ENCODE data around the gene NFIA.

The NFIA gene

DNA sequence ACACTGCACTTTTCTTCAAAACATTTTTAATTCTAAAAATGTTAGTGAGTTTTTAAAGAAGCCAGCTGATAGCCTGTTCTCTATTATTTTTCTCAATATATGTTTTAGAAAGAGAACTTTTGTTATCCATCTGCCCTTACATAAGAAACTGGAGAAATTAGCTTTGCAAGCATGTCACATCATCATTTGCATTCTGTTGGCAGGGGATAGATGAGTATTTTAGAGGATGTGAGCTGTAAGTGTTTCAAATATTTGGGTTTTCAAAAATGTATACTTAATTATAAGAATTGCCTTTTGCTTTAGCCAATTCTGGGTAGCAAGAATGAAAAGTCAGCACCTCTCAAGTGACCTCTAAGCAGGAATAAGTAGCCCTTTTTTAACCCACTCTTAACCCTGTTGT lies 7.4 kb downstream of the NFIA start (continued):
- no peak for TF ChIP-seq ZNF391 (tag by site-specific recombination; IDR thresholded peaks at IDR 0.05; ENCODE audit: borderline replicate concordance, low read depth)
- TF ChIP-seq ZNF423 (tag by site-specific recombination; IDR thresholded peaks at IDR 0.05) = no peak
- TF ChIP-seq ZNF112 (tag by site-specific recombination; IDR thresholded peaks at IDR 0.05) = no peak
- no peak for TF ChIP-seq ZNF214 (tag by site-specific recombination; IDR thresholded peaks at IDR 0.05; ENCODE audit: borderline replicate concordance)
- TF ChIP-seq ZNF398 (tag by site-specific recombination; IDR thresholded peaks at IDR 0.05) = no peak
- TF ChIP-seq ZNF433 (tag by site-specific recombination; IDR thresholded peaks at IDR 0.05; ENCODE audit: low read depth) = no peak
- TF ChIP-seq ZSCAN23 (tag by site-specific recombination; IDR thresholded peaks at IDR 0.05) = no peak
- TF ChIP-seq ZNF837 (tag by site-specific recombination; IDR thresholded peaks at IDR 0.05) = no peak

GRCh38 chr1:61090546-61091202 lies 8.3 kb downstream of the NFIA start:
- H3K27ac ChIP-seq (ENCODE audit: extremely low read depth, low read depth, low read length) = no peak overlapping the region
- H3K36me3 ChIP-seq (ENCODE audit: control insufficient read depth in 2 of 2, insufficient read depth in 1 of 2, low read length in 2 of 2) = peaks cover 0 to 18% of the 10 kb centered on the region in 2 experiments; a peak in 1 of 3 replicates
- peaks cover 32% of the 10 kb centered on the region for H3K4me1 ChIP-seq (ENCODE audit: control insufficient read depth, insufficient read depth, low read length)
- no peaks in the 10 kb centered on the region for H3K9me3 ChIP-seq (ENCODE audit: control insufficient read depth, insufficient read depth, low read depth, low read length)
- ChIA-PET CTCF (no interaction called here), POLR2A (no interaction called here)
- TF ChIP-seq ZNF677 (tag by site-specific recombination; IDR thresholded peaks at IDR 0.05) (no peak), ZNF571 (tag by site-specific recombination; IDR thresholded peaks at IDR 0.05) (no peak), ZNF76 (tag by site-specific recombination; IDR thresholded peaks at IDR 0.05; ENCODE audit: borderline replicate concordance, low read depth) (0 out of 2 replicates have a peak, but pooled peaks have one; percentile 12), ZNF112 (tag by site-specific recombination; IDR thresholded peaks at IDR 0.05) (no peak), OSR2 (tag by site-specific recombination; IDR thresholded peaks at IDR 0.05) (no peak), GLI2 (tag by site-specific recombination; IDR thresholded peaks at IDR 0.05; ENCODE audit: borderline replicate concordance, low read depth) (no peak), ZNF324 (tag by site-specific recombination; IDR thresholded peaks at IDR 0.05) (no peak)
- TF ChIP-seq, protein P1, sequence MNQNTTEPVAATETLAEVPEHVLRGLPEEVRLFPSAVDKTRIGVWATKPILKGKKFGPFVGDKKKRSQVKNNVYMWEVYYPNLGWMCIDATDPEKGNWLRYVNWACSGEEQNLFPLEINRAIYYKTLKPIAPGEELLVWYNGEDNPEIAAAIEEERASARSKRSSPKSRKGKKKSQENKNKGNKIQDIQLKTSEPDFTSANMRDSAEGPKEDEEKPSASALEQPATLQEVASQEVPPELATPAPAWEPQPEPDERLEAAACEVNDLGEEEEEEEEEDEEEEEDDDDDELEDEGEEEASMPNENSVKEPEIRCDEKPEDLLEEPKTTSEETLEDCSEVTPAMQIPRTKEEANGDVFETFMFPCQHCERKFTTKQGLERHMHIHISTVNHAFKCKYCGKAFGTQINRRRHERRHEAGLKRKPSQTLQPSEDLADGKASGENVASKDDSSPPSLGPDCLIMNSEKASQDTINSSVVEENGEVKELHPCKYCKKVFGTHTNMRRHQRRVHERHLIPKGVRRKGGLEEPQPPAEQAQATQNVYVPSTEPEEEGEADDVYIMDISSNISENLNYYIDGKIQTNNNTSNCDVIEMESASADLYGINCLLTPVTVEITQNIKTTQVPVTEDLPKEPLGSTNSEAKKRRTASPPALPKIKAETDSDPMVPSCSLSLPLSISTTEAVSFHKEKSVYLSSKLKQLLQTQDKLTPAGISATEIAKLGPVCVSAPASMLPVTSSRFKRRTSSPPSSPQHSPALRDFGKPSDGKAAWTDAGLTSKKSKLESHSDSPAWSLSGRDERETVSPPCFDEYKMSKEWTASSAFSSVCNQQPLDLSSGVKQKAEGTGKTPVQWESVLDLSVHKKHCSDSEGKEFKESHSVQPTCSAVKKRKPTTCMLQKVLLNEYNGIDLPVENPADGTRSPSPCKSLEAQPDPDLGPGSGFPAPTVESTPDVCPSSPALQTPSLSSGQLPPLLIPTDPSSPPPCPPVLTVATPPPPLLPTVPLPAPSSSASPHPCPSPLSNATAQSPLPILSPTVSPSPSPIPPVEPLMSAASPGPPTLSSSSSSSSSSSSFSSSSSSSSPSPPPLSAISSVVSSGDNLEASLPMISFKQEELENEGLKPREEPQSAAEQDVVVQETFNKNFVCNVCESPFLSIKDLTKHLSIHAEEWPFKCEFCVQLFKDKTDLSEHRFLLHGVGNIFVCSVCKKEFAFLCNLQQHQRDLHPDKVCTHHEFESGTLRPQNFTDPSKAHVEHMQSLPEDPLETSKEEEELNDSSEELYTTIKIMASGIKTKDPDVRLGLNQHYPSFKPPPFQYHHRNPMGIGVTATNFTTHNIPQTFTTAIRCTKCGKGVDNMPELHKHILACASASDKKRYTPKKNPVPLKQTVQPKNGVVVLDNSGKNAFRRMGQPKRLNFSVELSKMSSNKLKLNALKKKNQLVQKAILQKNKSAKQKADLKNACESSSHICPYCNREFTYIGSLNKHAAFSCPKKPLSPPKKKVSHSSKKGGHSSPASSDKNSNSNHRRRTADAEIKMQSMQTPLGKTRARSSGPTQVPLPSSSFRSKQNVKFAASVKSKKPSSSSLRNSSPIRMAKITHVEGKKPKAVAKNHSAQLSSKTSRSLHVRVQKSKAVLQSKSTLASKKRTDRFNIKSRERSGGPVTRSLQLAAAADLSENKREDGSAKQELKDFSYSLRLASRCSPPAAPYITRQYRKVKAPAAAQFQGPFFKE (tag by site-specific recombination; IDR thresholded peaks at IDR 0.05; ENCODE audit: borderline replicate concordance) = no peak
- no peak overlapping the region for H3K4me3 ChIP-seq (ENCODE audit: low read depth, low read length)

GRCh38 chr1:61091455-61091854 lies 9.1 kb downstream of the NFIA start:
- Histone ChIP-seq H3K27ac (ENCODE audit: extremely low read depth, low read depth, low read length) (no peak overlapping the region), H3K4me1 (ENCODE audit: control insufficient read depth, insufficient read depth, low read length) (peaks cover 32% of the 10 kb centered on the region), H3K4me3 (ENCODE audit: low read depth, low read length) (no peak overlapping the region), H3K9me3 (ENCODE audit: control insufficient read depth, insufficient read depth, low read depth, low read length) (no peaks in the 10 kb centered on the region), H3K36me3 (ENCODE audit: control insufficient read depth in 2 of 2, insufficient read depth in 1 of 2, low read length in 2 of 2) (peaks cover 0 to 18% of the 10 kb centered on the region in 2 experiments; a peak in 2 of 3 replicates)
- ChIA-PET POLR2A (interaction anchor here (0.9 to 1.8 kb wide), 2 partner anchors 10 to 41 kb away, joined by 5 to 7 read pairs; partner anchors contain the start of gene NFIA), CTCF (no interaction called here)
- TF ChIP-seq ELK4 (IDR thresholded peaks at IDR 0.05; ENCODE audit: borderline replicate concordance, low read depth, low read length) (no peak), ZNF10 (tag by site-specific recombination; IDR thresholded peaks at IDR 0.05) (peak; percentile 41; the same call in 1 of the 2 replicates), ZNF174 (tag by site-specific recombination; IDR thresholded peaks at IDR 0.05) (no peak), BCL11A (tag by site-specific recombination; IDR thresholded peaks at IDR 0.05; ENCODE audit: low read depth) (peak; percentile 97), TCF7L2 (IDR thresholded peaks at IDR 0.05; ENCODE audit: borderline replicate concordance, low read depth, low read length) (peak; percentile 81), ZNF350 (tag by site-specific recombination; IDR thresholded peaks at IDR 0.05) (no peak), ZNF747 (tag by site-specific recombination; IDR thresholded peaks at IDR 0.05) (no peak), YY2 (tag by site-specific recombination; IDR thresholded peaks at IDR 0.05) (no peak), ZBTB7A (tag by site-specific recombination; IDR thresholded peaks at IDR 0.05; ENCODE audit: low read depth) (peak; percentile 75; the same call in 1 of the 2 replicates), FEZF1 (tag by site-specific recombination; IDR thresholded peaks at IDR 0.05) (peak; percentile 99)

Data from HEK293 (cell line).